Measurements from ENCODE around the gene HDAC4. TPM values are rescaled to one million over a fixed set of nuclear protein-coding genes. Genes with fewer than 3 reads are reported as not detected.

HDAC4 gene
- total and polyA plus RNA-seq, 10 of the 15 experiments (the other 5 are each of a cell fraction or from before 2014, with no cell fraction given), result 0.22 to 15.7 (median 4.8) TPM

DNA sequence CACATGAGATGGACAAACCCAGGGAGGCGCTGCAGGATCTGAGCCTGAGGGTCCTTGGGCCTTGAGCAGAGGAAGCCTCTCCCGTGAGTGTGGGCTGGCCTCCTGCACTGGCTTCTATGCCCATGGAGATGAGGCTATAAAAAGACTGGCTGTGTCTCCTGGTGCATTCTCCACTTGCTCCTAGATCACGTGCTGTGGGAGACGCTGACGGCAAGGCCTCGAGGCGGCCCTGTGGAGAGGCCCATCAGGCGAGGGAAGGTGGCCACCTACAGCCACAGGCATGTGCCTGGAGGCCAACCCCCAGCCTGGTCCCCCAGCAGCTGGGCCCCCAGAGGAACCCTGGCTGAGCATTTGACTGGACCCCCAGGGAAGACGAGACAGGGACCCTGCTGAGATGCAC is 354.0 kb downstream of the HDAC4 start:
- POLR2A ChIA-PET, result no interaction called here
- Histone ChIP-seq H3K36me3 (ENCODE audit: control insufficient read depth in 2 of 2, insufficient read depth in 2 of 2, low read length in 1 of 2) (no peaks in the 10 kb centered on the region), H3K9ac (ENCODE audit: control insufficient read depth, insufficient read depth, low read length) (no peak overlapping the region), H3K4me1 (ENCODE audit: control insufficient read depth, insufficient read depth, low read length) (no peaks in the 10 kb centered on the region), H3K9me3 (replicated peaks; ENCODE audit: control insufficient read depth, insufficient read depth, low read length) (no peaks in the 10 kb centered on the region), H3K27ac (ENCODE audit: control insufficient read depth, insufficient read depth) (no peak overlapping the region), H3K4me2 (ENCODE audit: control insufficient read depth, insufficient read depth) (no peak overlapping the region), H3K27me3 (replicated peaks in 1 of 2; ENCODE audit: control insufficient read depth in 2 of 2, insufficient read depth in 2 of 2, low read length in 1 of 2) (no peaks in the 10 kb centered on the region), H2AFZ (ENCODE audit: control insufficient read depth, low read depth, low read length) (no peak overlapping the region), H4K20me1 (ENCODE audit: control insufficient read depth, insufficient read depth) (no peaks in the 10 kb centered on the region), H3K4me3 (no peak overlapping the region), H3K79me2 (ENCODE audit: control insufficient read depth, insufficient read depth, low read length) (no peaks in the 10 kb centered on the region)
- no peak for DNase-seq (ENCODE audit: low read depth, low spot score)
- no TSS peak for BruUV-seq (replicated peaks)
- ATAC-seq, result no peak
- no peak for TF ChIP-seq MTA3 (IDR thresholded peaks at IDR 0.05; ENCODE audit: borderline replicate concordance, low read length)
- no peak for TF ChIP-seq TCF3 (IDR thresholded peaks at IDR 0.05; ENCODE audit: borderline replicate concordance, insufficient read depth, low read depth, low read length)
- TF ChIP-seq GABPA (IDR thresholded peaks at IDR 0.05; ENCODE audit: low read depth), result no peak
- TF ChIP-seq SMAD5 (IDR thresholded peaks at IDR 0.05; ENCODE audit: low read depth), result no peak
- TF ChIP-seq BMI1 (IDR thresholded peaks at IDR 0.05; ENCODE audit: borderline replicate concordance), result no peak
- no peak for TF ChIP-seq KDM1A (IDR thresholded peaks at IDR 0.05; ENCODE audit: borderline replicate concordance)
- TF ChIP-seq, protein P1, sequence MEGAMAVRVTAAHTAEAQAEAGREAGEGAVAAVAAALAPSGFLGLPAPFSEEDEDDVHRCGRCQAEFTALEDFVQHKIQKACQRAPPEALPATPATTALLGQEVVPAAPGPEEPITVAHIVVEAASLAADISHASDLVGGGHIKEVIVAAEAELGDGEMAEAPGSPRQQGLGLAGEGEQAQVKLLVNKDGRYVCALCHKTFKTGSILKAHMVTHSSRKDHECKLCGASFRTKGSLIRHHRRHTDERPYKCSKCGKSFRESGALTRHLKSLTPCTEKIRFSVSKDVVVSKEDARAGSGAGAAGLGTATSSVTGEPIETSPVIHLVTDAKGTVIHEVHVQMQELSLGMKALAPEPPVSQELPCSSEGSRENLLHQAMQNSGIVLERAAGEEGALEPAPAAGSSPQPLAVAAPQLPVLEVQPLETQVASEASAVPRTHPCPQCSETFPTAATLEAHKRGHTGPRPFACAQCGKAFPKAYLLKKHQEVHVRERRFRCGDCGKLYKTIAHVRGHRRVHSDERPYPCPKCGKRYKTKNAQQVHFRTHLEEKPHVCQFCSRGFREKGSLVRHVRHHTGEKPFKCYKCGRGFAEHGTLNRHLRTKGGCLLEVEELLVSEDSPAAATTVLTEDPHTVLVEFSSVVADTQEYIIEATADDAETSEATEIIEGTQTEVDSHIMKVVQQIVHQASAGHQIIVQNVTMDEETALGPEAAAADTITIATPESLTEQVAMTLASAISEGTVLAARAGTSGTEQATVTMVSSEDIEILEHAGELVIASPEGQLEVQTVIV (IDR thresholded peaks at IDR 0.05; ENCODE audit: borderline replicate concordance, partially characterized antibody), result no peak
- no peak for TF ChIP-seq CBX5 (IDR thresholded peaks at IDR 0.05; ENCODE audit: low read depth)
- no peak for TF ChIP-seq BACH1 (IDR thresholded peaks at IDR 0.05; ENCODE audit: borderline replicate concordance)
- TF ChIP-seq, protein P2, sequence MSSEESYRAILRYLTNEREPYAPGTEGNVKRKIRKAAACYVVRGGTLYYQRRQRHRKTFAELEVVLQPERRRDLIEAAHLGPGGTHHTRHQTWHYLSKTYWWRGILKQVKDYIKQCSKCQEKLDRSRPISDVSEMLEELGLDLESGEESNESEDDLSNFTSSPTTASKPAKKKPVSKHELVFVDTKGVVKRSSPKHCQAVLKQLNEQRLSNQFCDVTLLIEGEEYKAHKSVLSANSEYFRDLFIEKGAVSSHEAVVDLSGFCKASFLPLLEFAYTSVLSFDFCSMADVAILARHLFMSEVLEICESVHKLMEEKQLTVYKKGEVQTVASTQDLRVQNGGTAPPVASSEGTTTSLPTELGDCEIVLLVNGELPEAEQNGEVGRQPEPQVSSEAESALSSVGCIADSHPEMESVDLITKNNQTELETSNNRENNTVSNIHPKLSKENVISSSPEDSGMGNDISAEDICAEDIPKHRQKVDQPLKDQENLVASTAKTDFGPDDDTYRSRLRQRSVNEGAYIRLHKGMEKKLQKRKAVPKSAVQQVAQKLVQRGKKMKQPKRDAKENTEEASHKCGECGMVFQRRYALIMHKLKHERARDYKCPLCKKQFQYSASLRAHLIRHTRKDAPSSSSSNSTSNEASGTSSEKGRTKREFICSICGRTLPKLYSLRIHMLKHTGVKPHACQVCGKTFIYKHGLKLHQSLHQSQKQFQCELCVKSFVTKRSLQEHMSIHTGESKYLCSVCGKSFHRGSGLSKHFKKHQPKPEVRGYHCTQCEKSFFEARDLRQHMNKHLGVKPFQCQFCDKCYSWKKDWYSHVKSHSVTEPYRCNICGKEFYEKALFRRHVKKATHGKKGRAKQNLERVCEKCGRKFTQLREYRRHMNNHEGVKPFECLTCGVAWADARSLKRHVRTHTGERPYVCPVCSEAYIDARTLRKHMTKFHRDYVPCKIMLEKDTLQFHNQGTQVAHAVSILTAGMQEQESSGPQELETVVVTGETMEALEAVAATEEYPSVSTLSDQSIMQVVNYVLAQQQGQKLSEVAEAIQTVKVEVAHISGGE (CRISPR knock-in tag; IDR thresholded peaks at IDR 0.05), result no peak
- no peak for TF ChIP-seq RFX5 (IDR thresholded peaks at IDR 0.05; ENCODE audit: low read depth, low read length)
- TF ChIP-seq, protein P3, sequence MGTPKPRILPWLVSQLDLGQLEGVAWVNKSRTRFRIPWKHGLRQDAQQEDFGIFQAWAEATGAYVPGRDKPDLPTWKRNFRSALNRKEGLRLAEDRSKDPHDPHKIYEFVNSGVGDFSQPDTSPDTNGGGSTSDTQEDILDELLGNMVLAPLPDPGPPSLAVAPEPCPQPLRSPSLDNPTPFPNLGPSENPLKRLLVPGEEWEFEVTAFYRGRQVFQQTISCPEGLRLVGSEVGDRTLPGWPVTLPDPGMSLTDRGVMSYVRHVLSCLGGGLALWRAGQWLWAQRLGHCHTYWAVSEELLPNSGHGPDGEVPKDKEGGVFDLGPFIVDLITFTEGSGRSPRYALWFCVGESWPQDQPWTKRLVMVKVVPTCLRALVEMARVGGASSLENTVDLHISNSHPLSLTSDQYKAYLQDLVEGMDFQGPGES (IDR thresholded peaks at IDR 0.05), result no peak
- FAIRE-seq, result no peak
- RAD21 ChIA-PET (ENCODE audit: unreplicated experiment), result no interaction called here
- CTCF ChIA-PET, result no interaction called here
- in situ Hi-C loops (cut with MboI), result no loop called here
- 51% methylated on average over 9 of the region's 9 CpGs for WGBS (ENCODE audit: insufficient coverage, insufficient replicate concordance, low lambda C conversion rate, missing lambda C conversion rate)
- intact Hi-C loops (cut with micrococcal nuclease; ENCODE audit: unreplicated experiment), result no loop called here
- SMC1A ChIA-PET (ENCODE audit: uncharacterized antibody, unreplicated experiment), result no interaction called here

Data from GM12878 (cell line).